Mucosa of descending colon (tissue), 3 donors: Measurements from ENCODE around the gene ENTREP3. TPM values are rescaled to one million over a fixed set of nuclear protein-coding genes. Genes with fewer than 3 reads are reported as not detected.
"Not testable (repeated sequence)": the region's sequence is repeated elsewhere in the genome, so short reads cannot be mapped to it uniquely, and the experiment has no call there.

Experiments used
- ATAC-seq: fragments of 200-7000 bp; cut with Tn5 transposase; one replicate; pipeline ENCODE4 v1.9.1; 2020; ENCODE audit warnings: mild to moderate bottlenecking, moderate library complexity
- DNase-seq, 3 donors: peaks; one replicate each; pipeline ENCODE4 v3.0.0-alpha.2; 2020
- H3K36me3 ChIP-seq: fragments of 200-600 bp; one replicate; pipeline ENCODE4 v1.8.0; 2021; ENCODE audit warnings: low read depth, mild to moderate bottlenecking
- H3K4me1 ChIP-seq: fragments of 200-600 bp; one replicate; pipeline ENCODE4 v1.8.0; 2021; ENCODE audit warnings: low read depth, mild to moderate bottlenecking
- H3K4me3 ChIP-seq: fragments of 200-600 bp; one replicate; pipeline ENCODE4 v1.8.0; 2021; ENCODE audit warnings: mild to moderate bottlenecking
- H3K9me3 ChIP-seq: fragments of 200-600 bp; one replicate; pipeline ENCODE4 v1.8.0; 2021; ENCODE audit warnings: mild to moderate bottlenecking
- CTCF ChIP-seq: fragments of 200-600 bp; IDR thresholded peaks from one replicate; pipeline ENCODE4 v1.8.0; 2022; ENCODE audit warnings: antibody characterized with exemption, mild to moderate bottlenecking
- intact Hi-C, 2 donors: fragments of 100-400 bp; cut with DNase I in 1 of 2; cut with micrococcal nuclease in 1 of 2; formaldehyde crosslinking; loops; one replicate each; pipeline versions ENCODE4 v1.11.0 to v1.11.1; 2022; cut with DNase I, micrococcal nuclease
- total RNA-seq, 3 donors: library from RNA; stranded (reverse); fragmentation: NEBNext Ultra II Directional in 2 of 3; extraction: Animal tissue kit (Norgen Biotek cat#: 25700) in 2 of 3; gene quantifications; one replicate each; pipeline versions ENCODE4 v1.2.1 to v1.2.4, GENCODE V29; 2021 to 2023
- donor health status: DM: no; HTN: no; CAD: no; lungs with moderate emphysema.
- donor health status: DM: no; HTN: no; CAD: no.
- donor health status: DM: no; HTN: yes; CAD: no.

Gene ENTREP3
- total RNA-seq, 3 donors from 2014 or later, result 16.9 to 42.6 (median 20.4) TPM

GRCh38 chr1:155294520-155295182, 39.4 kb upstream of the ENTREP3 start:
- DNase-seq (no peak), ATAC-seq (peak; percentile 7)
- intact Hi-C loops, result no loop called here
- Histone ChIP-seq H3K9me3 (no peaks in the 10 kb centered on the region), H3K4me1 (peaks cover 6% of the 10 kb centered on the region), H3K36me3 (no peaks in the 10 kb centered on the region), H3K4me3 (no peak overlapping the region)
- TF ChIP-seq CTCF, result no peak

GRCh38 chr1:155293086-155293749, 37.9 kb upstream of the ENTREP3 start:
- Histone ChIP-seq H3K36me3 (no peaks in the 10 kb centered on the region), H3K4me1 (peaks cover 6% of the 10 kb centered on the region), H3K4me3 (no peak overlapping the region), H3K9me3 (no peaks in the 10 kb centered on the region)
- ATAC-seq (no peak), DNase-seq (no peak)
- intact Hi-C loops, result no loop called here
- no peak for TF ChIP-seq CTCF

- DNase-seq, H3K9me3 ChIP-seq, intact Hi-C loops, H3K4me1 ChIP-seq, ATAC-seq, H3K4me3 ChIP-seq, H3K36me3 ChIP-seq: not testable (repeated sequence)
Observed at GRCh38 chr1:155291006-155291405, 35.7 kb upstream of the ENTREP3 start.

- no peaks in the 10 kb centered on the region for H3K36me3 ChIP-seq
- no peak overlapping the region for H3K4me3 ChIP-seq
- DNase-seq (no peak), ATAC-seq (no peak)
- no peaks in the 10 kb centered on the region for H3K9me3 ChIP-seq
- intact Hi-C loops, result no loop called here
- H3K4me1 ChIP-seq, result no peaks in the 10 kb centered on the region
- no peak for TF ChIP-seq CTCF
Observed at GRCh38 chr1:155287987-155288543, 32.8 kb upstream of the ENTREP3 start.

DNA sequence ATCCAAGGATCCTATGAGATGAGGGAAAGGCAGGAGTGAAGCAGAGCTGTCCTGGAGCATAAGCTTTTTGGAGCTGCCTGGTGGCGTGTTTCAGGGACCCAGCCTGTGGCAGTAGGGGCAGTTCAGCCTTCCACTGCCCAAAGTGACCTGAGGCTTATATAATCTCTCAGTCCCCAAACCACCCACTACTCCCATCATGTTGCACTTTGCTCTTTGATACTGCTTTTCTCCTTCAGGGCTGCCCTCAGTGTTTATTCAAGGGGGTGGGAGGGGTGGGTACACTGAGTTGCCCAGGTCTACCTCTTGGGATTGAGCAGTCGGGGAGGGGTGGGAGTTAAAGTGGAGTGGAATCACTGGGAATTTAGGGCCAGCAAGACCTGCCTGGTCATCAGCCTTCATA, 31.3 kb upstream of the ENTREP3 start:
- intact Hi-C loops, result no loop called here
- Histone ChIP-seq H3K9me3 (no peaks in the 10 kb centered on the region), H3K4me1 (no peaks in the 10 kb centered on the region), H3K36me3 (no peaks in the 10 kb centered on the region), H3K4me3 (no peak overlapping the region)
- TF ChIP-seq CTCF, result no peak
- ATAC-seq, result no peak
- DNase-seq, result no peak

DNA sequence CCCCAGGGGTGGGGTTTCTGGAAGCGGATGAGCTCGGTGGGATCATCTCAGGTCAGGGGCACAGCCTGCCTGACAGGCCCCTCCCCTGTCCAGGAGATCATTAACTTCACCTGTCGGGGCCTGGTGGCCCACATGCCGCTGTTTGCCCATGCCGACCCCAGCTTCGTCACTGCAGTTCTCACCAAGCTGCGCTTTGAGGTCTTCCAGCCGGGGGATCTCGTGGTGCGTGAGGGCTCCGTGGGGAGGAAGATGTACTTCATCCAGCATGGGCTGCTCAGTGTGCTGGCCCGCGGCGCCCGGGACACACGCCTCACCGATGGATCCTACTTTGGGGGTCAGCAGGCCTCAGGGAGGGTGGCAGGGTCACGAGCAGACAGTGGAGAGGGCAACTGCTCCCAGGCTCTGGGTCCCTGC, 30.4 kb upstream of the ENTREP3 start:
- Histone ChIP-seq H3K36me3 (no peaks in the 10 kb centered on the region), H3K9me3 (no peaks in the 10 kb centered on the region), H3K4me3 (no peak overlapping the region), H3K4me1 (no peaks in the 10 kb centered on the region)
- ATAC-seq (no peak), DNase-seq (no peak)
- intact Hi-C loops, result no loop called here
- no peak for TF ChIP-seq CTCF
